Measurements from ENCODE around the gene PLCL1.

Gene PLCL1

DNA sequence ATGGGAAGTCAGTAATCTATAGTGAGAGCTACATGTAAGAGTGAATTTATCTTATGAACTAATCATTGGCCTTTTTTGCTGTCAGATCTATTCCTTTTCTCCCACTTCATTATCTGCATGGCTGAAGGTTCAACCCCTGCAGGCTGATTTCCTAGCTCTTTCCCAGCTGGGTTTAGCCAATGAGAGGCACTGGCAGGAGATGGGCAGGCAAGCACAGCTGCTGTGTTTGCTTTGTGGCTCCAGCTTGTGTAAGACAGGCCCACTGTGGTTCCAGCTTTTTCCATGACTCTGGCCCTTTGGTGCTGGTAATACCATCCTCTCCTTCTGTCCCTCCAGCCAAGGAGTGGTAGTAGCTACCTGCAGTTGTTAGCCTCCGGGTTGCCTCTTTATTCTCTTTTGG lies 248.8 kb downstream of the PLCL1 start:
- peak in 15 of 56 donors; percentile 3 to 49 (median 12) for DNase-seq

GRCh38 chr2:198053776-198054175 lies 249.4 kb downstream of the PLCL1 start:
- no peak for DNase-seq

DNA sequence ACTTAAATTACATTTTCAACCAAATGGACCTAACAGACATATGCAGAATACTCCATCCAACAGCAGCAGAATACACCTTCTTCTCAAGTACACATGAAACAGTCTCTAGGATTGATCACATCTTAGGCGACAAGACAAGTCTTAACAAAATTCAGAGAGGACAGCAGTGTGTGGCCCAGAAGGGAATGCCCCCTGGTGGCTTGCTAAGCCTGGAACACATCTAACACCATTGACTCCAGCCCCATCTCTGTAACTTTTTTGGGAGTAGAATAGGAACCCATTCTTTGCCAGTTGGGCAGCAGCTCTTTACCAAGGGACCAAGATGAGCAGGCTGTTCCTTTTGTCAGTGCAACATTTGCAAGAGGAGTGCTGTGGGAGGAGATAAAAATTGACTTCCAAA lies 249.9 kb downstream of the PLCL1 start:
- DNase-seq: peak in 13 of 56 donors; percentile 4 to 39 (median 17)

GRCh38 chr2:198055716-198056115 lies 251.3 kb downstream of the PLCL1 start:
- DNase-seq: no peak

GRCh38 chr2:198056836-198057235 lies 252.4 kb downstream of the PLCL1 start:
- DNase-seq: peak in 6 of 56 donors; percentile 13 to 36 (median 26)

- DNase-seq: no peak
Measured at GRCh38 chr2:198059800-198060199, 255.4 kb downstream of the PLCL1 start.

GRCh38 chr2:198060277-198060676 lies 255.9 kb downstream of the PLCL1 start:
- no peak for DNase-seq

DNA sequence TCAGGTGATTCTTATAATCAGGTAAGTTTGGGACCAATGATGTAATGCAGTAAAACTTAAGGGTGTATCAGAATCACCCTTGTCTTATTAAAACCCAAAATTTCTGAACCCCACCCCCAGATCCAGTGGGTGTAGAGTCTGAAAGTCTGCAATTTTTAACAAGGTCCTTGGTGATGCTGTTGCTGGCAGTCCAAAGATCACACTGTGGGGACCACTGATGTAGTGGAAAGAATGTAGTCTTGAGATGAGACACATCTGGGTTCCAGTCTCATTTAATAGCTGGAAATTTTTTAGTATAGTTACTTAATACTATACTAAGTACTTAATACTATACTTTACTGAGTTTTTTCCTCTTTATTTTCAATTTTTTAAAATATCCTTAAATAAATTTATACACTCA lies 258.4 kb downstream of the PLCL1 start:
- no peak for DNase-seq

- no peak for DNase-seq
Measured at GRCh38 chr2:198063242-198063641, 258.8 kb downstream of the PLCL1 start.

DNA sequence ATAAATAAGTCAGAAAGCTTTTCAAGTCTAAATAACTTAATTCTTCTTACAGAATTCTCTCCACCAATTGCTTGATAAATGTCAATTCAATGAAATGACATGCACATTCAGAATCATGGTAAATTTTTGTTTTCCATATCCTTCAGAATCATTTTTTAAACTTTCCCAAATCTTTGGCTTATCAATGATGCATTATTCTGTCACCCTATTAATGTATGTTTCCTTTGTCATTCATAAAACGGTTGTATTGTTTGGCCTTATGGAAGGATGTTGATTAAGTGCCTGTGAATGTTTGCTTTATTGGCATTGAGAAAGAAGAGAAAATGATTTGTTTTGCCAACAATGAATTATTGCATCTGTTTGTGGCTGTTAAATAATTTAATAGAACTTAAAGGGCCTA lies 260.9 kb downstream of the PLCL1 start:
- DNase-seq: no peak

- DNase-seq: no peak
Measured at GRCh38 chr2:198066597-198066996, 262.2 kb downstream of the PLCL1 start.

- no peak for DNase-seq
Measured at GRCh38 chr2:198072655-198073054, 268.3 kb downstream of the PLCL1 start.

GRCh38 chr2:198073253-198073652 lies 268.9 kb downstream of the PLCL1 start:
- DNase-seq: no peak

- no peak for DNase-seq
Measured at GRCh38 chr2:198077477-198077876, 273.1 kb downstream of the PLCL1 start.

DNA sequence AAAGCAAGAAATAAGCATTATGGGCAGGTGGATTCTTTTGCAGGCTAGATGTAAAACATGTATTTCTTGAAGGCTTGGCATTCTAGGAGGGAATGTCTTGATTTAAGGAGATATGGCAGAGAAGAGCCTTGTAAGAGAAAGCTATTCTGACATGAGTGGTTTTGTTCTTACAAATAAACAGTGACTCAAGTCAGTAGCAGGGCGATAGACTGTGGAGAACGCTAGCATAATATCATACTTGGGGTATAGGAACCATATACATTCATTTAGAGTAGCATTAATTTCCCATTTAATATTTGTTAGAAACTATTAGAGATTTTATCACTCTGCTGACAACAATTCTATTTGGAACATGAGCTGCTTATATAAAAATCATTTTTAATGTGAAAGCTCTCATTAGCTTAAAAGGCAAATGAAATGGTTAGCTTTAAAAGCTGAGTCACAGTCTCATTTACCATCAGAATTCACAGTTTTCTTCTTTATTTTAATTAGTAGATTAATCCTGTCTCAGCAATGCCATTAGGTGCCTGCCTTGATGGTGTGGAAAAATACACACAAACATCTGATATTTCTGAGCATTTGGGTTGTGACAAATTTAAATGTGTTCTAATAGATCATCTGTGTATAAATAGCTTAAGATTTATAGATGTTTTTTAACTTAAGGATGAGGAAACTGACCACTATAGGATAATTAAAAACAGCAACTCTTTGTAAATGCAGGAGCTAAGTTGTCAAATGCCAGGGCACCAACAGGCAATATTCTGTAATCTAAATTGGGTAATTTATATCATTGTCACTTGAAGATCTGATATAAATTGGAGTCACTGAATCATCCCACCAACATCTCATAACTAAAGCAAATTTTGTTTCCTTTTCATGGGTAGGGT lies 276.7 kb downstream of the PLCL1 start:
- no peak for DNase-seq

DNA sequence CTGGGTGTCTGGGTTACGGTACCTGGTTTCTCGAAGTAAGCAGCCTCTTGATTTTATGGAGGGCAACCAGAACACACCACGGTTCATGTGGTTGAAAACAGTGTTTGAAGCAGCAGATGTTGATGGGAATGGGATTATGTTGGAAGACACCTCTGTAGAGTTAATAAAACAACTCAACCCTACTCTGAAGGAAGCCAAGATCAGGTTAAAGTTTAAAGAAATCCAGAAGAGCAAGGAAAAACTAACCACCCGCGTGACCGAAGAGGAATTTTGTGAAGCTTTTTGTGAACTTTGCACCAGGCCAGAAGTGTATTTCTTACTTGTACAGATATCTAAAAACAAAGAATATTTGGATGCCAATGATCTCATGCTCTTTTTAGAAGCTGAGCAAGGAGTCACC lies 279.8 kb downstream of the PLCL1 start:
- no peak for DNase-seq

GRCh38 chr2:198096002-198096401 lies 291.6 kb downstream of the PLCL1 start:
- DNase-seq: no peak

DNA sequence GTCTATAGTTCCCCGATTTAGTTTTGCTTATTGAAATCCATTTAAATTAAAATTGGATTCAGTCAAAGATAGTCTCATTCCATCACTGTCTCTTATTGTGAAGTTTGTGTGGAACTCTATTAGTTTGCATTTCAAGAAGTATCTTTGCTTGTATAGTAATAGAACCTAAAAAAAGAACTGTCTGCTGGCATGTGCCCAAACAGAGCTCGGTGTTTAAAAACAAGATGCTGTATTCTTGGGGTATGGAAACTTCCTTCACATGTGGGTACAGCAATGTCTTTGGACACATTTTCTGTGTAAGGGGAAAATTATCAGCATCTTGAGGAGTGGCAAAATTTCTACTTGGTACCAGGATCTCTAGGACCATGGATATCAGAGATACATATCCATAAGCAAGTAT lies 292.6 kb downstream of the PLCL1 start:
- DNase-seq: peak in 2 of 56 donors; percentile 6 to 17

DNA sequence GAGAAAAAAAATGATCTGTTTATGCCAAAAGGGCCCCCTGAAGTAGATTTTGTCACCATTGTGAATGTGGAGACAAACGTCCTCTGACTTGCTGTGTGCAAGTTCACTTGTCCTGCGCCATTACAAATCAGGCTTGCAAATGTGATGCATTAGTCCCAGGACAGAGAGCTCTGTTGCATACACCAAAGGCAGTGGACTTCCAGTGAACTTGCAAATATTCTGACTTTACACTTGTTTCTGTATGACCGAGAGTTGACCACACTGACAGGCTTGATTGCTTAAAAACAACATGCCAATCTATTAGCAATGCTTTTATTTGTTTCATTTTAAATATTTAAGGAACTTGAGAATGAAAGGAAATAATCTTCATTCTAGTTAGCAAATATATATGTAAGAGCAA lies 293.2 kb downstream of the PLCL1 start:
- peak in 1 of 56 donors; percentile 7 for DNase-seq

GRCh38 chr2:198098386-198098785 lies 294.0 kb downstream of the PLCL1 start:
- no peak for DNase-seq

GRCh38 chr2:198098918-198099317 lies 294.5 kb downstream of the PLCL1 start:
- peak in 40 of 56 donors; percentile 3 to 80 (median 33) for DNase-seq

GRCh38 chr2:198100346-198100745 lies 296.0 kb downstream of the PLCL1 start:
- no peak for DNase-seq

GRCh38 chr2:198101688-198102087 lies 297.3 kb downstream of the PLCL1 start:
- no peak for DNase-seq
